T-helper 2 cell (primary cell): ENCODE data around the gene RUNX2.
"Not testable (repeated sequence)": the region's sequence is repeated elsewhere in the genome, so short reads cannot be mapped to it uniquely, and the experiment has no call there.

Experiments
- DNase-seq, 5 experiments: peaks; one replicate each; pipeline versions ENCODE4 v3.0.0 to v3.0.0-alpha.2; 2012 to 2022

Gene RUNX2

GRCh38 chr6:45653117-45653883, 325.2 kb downstream of the RUNX2 start:
- DNase-seq, result no peak

- DNase-seq, result no peak
Measured at GRCh38 chr6:45654673-45655072, 326.5 kb downstream of the RUNX2 start.

GRCh38 chr6:45655745-45656476, 327.8 kb downstream of the RUNX2 start:
- no peak for DNase-seq

- DNase-seq, result no peak
Measured at GRCh38 chr6:45657226-45657625, 329.1 kb downstream of the RUNX2 start.

- DNase-seq, result no peak
Measured at GRCh38 chr6:45658400-45658799, 330.3 kb downstream of the RUNX2 start.

GRCh38 chr6:45658958-45659357, 330.8 kb downstream of the RUNX2 start:
- DNase-seq, result peak in 1 of 5 experiments; percentile 93

- DNase-seq, result no peak
Measured at GRCh38 chr6:45661661-45662060, 333.5 kb downstream of the RUNX2 start.

GRCh38 chr6:45663251-45664221, 335.4 kb downstream of the RUNX2 start:
- DNase-seq, result peak in 3 of 5 experiments; percentile 11 to 78 (median 30)

- no peak for DNase-seq
Measured at GRCh38 chr6:45664707-45665106, 336.6 kb downstream of the RUNX2 start.

- peak in 1 of 5 experiments; percentile 47 for DNase-seq
Measured at GRCh38 chr6:45665859-45666258, 337.7 kb downstream of the RUNX2 start.

- DNase-seq, result no peak
Measured at GRCh38 chr6:45666846-45667245, 338.7 kb downstream of the RUNX2 start.

GRCh38 chr6:45667300-45667699, 339.2 kb downstream of the RUNX2 start:
- no peak for DNase-seq

- DNase-seq, result no peak
Measured at GRCh38 chr6:45667766-45668165, 339.6 kb downstream of the RUNX2 start.

- no peak for DNase-seq
Measured at GRCh38 chr6:45668705-45669104, 340.6 kb downstream of the RUNX2 start.

- not testable (repeated sequence) for DNase-seq
Measured at GRCh38 chr6:45673167-45673566, 345.0 kb downstream of the RUNX2 start.

- DNase-seq, result not testable (repeated sequence)
Measured at GRCh38 chr6:45675166-45675565, 347.0 kb downstream of the RUNX2 start.

- DNase-seq, result no peak
Measured at GRCh38 chr6:45675634-45676033, 347.5 kb downstream of the RUNX2 start.

GRCh38 chr6:45676380-45676779, 348.2 kb downstream of the RUNX2 start:
- peak in 1 of 5 experiments; percentile 71 for DNase-seq

GRCh38 chr6:45677381-45678284, 349.5 kb downstream of the RUNX2 start:
- DNase-seq, result peak in 2 of 5 experiments; percentile 32 to 90

- no peak for DNase-seq
Measured at GRCh38 chr6:45678285-45678607, 350.1 kb downstream of the RUNX2 start.

- no peak for DNase-seq
Measured at GRCh38 chr6:45679163-45679562, 351.0 kb downstream of the RUNX2 start.

GRCh38 chr6:45679631-45680030, 351.5 kb downstream of the RUNX2 start:
- DNase-seq, result no peak
